DLD1 (cell line): Measurements from ENCODE around the gene POLE.

Source experiments
- in situ Hi-C: cut with HindIII; loops from 2 replicates; pipeline ENCODE4 v1.10.0; 2017; ENCODE audit warnings: low sequenced_read_pairs

The POLE gene

DNA sequence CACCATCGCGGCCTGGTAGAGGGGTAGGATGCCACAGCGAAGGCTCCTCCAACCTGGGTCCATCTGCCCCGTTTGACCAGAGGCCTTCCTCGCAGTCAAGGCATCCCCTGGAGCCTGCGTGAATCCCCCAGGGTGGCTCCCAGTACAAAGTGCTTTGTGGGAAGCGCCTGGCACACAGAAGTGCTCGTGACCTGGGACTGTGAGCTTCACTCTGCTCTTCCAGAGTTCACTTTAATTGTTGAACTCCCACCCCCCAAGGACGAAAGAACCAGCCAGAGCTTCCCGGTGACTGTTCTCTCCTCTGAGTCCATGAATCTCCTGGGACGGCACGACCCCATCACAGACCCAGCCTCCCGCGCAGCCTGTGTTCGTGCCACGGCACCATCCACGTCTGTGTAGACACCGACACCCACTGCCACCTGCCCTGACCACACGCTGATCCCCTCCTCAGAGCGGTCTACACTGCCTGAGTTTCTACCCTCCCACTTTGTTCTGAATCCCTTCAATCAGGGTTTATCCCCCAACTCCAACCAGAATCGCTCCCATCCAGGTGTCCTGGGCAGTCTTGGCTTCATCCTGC, 52.6 kb downstream of the POLE start:
- in situ Hi-C loops: no loop called here

- in situ Hi-C loops: no loop called here
These were observed 53.2 kb downstream of the POLE start for GRCh38 chr12:132633901-132634300.

DNA sequence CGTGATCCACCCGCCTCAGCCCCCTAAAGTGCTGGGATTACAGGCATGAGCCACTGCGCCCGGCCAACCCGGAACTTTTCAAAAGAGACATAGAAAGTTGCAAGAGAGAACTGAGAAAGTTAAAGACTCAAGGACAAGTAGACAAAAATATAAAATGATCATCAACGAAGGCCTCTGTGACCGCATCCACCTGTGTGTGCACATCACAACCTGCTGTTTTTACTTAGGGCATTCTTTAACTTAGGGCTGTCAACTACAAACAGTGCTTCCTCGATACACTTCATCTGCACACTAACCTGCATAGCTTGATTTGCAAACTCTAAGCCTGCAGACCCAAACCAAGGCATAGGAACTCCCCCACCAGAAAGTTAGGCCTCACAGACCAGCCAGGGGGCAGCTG, 53.7 kb downstream of the POLE start:
- in situ Hi-C loops: no loop called here

- in situ Hi-C loops: no loop called here
These were observed 54.5 kb downstream of the POLE start for GRCh38 chr12:132632521-132633228.

GRCh38 chr12:132631666-132632065, 55.5 kb downstream of the POLE start:
- in situ Hi-C loops: no loop called here

DNA sequence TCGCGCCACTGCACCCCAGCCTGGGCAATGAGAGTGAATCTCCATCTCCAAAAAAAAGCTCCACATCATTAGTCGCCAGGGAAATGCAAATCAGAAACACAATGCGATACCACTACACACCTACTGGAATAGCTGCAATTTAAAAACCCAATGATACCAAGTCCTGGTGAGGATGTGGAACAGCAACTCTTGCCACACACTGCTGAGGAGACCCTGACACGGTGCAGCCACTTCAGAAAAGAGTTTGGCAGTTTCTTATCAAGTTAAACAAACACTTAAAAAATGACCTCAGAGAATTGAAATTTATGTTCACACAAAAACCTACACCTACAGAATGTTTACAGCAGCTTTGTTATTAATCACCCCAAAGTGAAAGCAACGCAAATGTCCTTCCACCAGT, 56.5 kb downstream of the POLE start:
- in situ Hi-C loops: no loop called here

- in situ Hi-C loops: no loop called here
These were observed 57.8 kb downstream of the POLE start for GRCh38 chr12:132629330-132629729.

- in situ Hi-C loops: no loop called here
These were observed 61.3 kb downstream of the POLE start for GRCh38 chr12:132625731-132626430.

DNA sequence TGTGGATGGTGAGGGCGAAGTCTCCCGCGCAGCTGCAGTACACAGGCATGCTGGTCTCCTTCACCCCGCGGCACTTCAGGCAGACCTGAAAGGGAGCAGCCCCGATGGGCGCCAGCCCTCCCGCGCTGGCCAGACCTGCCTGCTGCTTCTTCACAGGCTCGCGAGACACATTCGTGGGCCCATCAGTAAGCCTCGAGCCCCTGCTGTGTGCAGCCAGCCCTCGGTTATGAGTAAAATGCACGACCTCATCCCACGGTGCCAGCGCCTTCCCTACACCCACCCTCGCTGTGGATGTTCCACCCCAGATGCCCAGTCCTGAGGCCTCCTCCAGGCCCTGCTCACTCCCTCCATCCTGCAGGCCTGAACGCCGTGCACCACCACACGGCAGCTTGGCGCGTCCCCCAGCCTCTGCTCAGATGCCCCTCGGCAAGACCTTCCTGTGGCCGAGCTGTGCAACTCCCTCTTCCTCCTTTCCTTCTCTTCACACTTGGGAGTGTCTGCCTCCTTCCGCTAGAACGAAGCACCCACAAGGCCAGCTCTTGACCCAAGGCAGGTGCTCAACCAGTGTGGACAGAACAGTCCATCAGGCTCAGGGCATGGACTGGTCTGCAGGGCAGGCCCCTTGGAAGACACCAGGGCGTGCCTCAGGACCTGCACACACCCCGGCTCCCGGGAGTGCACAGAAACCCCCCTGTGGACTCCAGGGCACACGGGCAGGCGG, 62.1 kb downstream of the POLE start:
- in situ Hi-C loops: loop anchor here (25.0 kb wide), 1 partner anchor 213 kb away; no protein-coding TSS in a partner anchor

DNA sequence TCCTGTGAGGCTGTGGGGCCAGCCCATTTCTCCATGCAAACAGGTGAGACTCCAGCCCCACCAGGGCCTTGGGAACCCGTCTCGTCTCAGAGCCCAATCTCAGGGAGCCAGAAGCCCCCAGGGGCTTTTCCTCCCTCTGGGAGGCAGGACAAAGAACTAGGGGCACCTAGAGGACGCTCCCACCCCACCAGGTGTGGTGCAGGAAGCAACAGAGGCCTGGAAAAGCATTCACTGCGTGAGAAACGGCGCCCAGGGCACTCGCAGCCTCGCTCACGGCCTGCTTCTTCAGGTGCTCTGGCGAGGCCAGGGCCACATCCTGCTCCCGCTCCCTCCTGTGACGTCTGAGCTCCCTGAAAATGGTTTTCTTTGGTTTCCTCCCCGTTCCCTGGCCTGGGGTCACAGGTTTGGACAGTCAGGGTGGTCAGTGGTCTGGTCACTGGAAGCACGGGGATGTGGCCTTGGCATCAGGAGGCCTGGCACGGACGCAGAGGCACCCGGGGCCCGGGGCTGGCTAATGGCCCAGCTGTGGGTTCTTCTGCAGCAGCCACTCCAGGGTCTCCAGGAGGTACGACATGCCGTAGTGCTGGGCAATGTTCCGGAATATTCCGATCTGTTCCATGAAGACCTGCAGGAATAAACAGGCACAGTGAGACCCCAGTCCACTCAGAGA, 62.8 kb downstream of the POLE start:
- in situ Hi-C loops: loop anchor here (25.0 kb wide), 1 partner anchor 212 kb away; no protein-coding TSS in a partner anchor

DNA sequence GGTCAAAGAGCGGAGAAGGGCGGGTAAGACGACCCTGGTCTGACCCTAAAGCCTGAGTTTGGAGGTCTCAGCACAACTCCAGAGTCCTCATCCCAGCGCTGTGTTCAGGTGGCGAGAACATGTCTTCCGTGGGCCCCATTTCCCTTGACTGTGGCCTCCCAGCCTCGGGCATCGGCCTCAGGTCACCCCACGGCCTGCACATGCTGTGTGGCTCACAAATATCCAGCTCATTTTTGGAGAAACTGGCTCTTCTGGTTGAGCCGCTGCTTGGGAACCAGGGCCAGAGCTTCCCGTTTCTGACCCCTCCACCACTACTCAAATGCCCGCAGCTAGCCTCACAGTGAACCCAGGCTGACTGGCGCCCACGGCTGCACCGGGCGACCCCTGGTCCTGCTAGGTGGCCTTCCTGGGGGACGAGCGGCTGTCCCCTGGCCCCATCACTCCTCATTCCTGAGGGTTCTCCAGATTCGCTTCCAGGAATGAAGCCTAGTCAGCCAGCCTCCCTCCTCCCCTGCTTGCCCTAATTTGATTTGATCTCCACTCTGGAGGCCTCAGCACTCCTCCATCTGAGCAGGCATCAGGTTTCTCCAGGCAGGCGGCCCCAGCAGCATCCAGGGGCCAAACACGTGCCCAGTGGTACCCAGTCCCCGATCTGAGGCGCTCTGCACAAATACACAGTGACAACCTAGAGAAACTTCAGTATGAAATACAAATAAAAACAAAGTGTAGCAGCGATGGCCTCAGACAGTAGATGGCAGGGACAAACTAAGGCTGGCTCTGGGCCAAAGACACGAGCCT, 63.9 kb downstream of the POLE start:
- in situ Hi-C loops: loop anchor here (25.0 kb wide), 1 partner anchor 211 kb away; no protein-coding TSS in a partner anchor

- in situ Hi-C loops: loop anchor here (25.0 kb wide), 1 partner anchor 210 kb away; no protein-coding TSS in a partner anchor
These were observed 64.6 kb downstream of the POLE start for GRCh38 chr12:132622437-132623071.

DNA sequence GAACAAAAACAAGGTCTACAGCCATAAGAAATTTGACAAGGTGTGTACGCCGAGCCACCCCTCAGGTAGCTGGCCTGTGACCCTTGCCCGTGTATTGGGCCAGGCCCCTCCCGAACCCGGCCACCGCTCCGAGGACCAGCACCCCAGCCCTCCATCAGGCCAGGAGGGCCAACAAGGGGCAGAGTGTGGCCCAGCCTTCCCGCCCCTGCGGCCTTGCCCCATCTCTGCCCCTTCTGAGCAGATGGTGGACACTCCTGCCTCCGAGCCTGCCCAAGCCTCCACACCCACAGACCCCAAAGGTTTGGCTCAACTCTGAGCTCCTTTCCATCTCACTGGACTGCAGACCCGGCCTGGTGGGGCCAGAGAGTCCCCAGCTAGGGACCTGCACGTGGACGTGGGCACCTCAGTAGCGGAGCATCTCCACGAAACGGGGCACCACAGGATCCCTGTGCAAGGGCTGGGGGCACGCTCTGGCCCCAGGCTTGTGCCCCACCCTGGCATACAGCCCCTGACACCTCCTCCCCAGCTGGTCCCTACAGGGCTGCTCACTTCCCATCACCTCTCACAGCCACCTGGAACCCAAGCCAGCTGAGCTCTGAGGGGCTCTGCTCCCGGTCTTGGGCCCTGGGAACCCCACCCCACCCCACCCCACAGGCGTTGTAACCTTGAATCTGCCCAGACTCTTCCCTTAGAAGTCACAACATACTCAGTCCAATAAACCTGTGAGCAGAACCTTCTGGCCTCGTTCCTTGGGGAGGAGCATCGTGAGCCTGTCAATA, 65.3 kb downstream of the POLE start:
- in situ Hi-C loops: loop anchor here (25.0 kb wide), 1 partner anchor 210 kb away; no protein-coding TSS in a partner anchor

- in situ Hi-C loops: loop anchor here (25.0 kb wide), 1 partner anchor 209 kb away; no protein-coding TSS in a partner anchor
These were observed 66.1 kb downstream of the POLE start for GRCh38 chr12:132620899-132621656.

DNA sequence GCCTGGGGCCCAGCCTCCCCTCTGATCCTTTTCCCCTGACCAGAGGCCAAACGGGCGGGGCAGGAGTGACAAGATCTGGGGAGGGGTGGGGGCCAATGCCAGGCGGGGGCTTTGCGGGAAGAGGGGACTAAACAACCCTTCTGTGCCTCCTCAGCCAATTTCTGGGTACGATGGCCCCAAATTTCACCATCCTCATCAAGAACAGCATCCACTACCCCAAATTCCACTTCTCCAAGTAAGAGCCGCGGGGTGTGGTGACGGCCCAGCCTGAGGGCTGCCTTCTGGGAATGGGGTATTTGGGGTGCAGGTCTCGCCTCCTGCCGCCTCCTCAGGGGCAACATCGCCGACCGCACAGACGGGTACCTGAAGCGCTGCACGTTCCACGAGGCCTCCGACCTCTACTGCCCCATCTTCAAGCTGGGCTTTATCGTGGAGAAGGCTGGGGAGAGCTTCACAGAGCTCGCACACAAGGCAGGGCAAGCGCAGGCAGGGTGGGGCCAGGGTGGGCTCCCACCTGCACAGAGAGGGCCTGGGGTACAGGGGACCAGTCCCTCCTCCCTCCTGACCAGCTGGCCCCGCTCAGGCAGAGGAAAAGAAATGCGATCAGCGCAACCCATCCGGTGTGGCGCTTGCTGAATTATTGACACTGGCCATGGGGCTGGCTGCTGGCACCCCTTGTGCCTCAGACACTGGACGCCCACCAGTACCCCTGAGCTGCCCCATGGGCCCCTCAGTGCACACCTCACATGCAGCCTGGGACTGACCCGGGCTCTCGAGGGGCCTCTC, 66.8 kb downstream of the POLE start:
- in situ Hi-C loops: loop anchor here (25.0 kb wide), 1 partner anchor 208 kb away; no protein-coding TSS in a partner anchor

DNA sequence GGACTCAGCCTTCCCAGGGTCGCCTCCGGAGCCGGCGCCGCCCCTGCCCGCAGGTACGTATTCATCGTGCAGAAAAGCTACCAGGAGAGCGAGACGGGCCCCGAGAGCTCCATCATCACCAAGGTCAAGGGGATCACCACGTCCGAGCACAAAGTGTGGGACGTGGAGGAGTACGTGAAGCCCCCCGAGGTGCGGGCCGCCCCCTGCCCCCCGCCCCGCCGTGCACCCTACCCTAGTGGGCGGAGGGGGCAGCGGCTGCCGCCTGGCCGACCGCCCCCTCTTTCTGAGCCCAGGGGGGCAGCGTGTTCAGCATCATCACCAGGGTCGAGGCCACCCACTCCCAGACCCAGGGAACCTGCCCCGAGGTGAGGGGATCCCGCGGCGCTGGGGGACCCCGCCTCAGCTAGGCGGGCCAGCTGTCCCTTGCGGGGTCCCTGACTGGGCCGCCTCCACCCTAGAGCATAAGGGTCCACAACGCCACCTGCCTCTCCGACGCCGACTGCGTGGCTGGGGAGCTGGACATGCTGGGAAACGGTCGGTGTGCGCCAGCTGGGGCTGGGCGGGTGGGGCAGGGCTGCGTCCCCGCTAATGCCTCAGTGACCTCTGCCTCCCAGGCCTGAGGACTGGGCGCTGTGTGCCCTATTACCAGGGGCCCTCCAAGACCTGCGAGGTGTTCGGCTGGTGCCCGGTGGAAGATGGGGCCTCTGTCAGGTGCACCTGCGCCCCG, 67.6 kb downstream of the POLE start:
- in situ Hi-C loops: loop anchor here (25.0 kb wide), 1 partner anchor 207 kb away; no protein-coding TSS in a partner anchor
